GM21576 (cell line): ENCODE data around the gene CYB561A3.
A peak's percentile ranks its signal among the peaks of the same experiment; 100 is the strongest.

Experiments
- ATAC-seq: cut with Tn5 transposase; IDR thresholded peaks from one replicate; pipeline ENCODE4 v1.9.1; 2021; ENCODE audit warnings: mild to moderate bottlenecking, moderate library complexity; ENCODE audit not compliant: unreplicated experiment

CYB561A3 gene

GRCh38 chr11:61369372-61370348 lies 8.0 kb upstream of the CYB561A3 start:
- ATAC-seq: no peak

GRCh38 chr11:61368646-61369045 lies 7.0 kb upstream of the CYB561A3 start:
- ATAC-seq: no peak

DNA sequence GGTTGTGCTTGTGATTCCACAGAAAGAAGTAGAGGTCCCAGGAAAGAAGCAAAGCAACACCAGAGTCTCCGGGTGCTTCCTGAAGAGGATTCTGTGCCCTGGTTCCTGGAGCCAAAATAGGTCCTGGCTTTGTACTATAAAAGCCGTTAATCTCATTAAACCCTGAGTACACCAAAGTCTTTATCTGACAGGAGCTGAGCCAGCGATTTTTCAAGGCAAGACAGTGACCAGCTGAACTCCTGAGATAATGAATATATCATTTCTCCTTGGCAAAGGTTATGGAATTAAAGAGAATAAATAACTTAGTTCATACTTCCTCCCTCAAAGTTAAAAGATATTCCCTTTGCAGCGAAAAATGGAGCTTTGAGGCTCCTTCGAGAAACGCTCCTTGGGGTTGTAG lies 5.7 kb upstream of the CYB561A3 start:
- ATAC-seq: no peak

GRCh38 chr11:61364012-61364675 lies 2.5 kb upstream of the CYB561A3 start:
- ATAC-seq: no peak

GRCh38 chr11:61362542-61362875 lies 827 bp upstream of the CYB561A3 start:
- ATAC-seq: no peak

DNA sequence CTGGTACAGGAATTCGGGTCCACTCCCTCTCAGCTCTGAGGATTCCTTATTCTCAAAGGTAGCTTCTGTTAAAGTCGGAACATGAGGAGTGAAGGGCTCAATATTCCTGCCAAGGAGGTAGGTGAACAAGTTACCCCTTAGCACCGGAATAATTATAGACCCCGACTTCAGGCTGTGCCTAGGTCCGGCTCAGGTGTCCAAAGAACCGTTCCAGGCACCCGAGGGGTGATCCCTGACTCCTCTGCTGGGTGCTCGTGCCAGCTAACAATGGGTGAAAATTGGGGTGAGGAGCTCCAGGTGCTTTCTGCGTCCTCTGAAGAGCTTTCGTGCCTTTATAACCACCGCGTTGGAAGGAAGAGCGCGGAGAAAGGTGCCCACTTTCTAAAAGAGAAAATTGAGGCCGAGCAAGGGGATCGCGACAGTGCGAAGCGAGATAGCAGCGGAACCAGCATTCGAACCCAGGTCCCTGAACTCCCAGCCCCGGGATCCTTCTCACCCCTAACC lies 393 bp downstream of the CYB561A3 start:
- ATAC-seq: no peak

DNA sequence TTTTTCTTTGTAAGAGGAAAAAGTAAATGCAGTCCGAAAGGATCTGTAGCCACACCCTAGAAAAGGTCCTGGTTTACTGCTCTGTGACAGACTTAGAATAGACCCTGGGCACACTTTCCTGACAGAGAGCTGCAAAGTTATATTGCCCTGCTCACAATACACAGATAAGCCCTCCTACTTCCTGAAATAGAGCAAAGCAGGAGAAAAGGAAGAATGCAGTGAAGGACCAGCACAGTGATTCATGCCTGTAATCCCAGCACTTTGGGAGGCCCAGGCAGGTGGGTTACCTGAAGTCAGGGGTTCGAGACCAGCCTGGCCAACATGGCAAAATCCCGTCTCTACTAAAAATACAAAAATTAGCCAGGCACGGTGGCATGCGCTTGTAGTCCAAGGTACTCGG lies 2.2 kb downstream of the CYB561A3 start:
- no peak for ATAC-seq

DNA sequence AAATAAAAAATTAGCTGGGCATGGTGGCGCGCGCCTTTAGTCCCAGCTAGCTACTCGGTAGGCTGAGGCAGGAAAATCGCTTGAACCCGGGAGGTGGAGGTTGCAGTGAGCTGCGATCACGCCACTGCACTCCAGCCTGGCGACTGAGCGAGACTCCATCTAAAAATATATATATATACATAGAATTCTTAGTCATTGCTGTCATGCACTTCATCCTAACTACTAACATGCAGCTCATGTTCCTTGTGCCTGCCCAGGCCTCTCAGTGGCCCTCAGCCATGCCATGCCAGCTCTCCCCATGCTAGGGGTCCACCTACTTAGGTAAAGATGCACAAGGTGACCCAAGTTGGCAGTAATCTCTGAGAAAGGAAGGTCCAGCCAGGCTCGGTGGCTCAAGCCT lies 3.1 kb downstream of the CYB561A3 start:
- ATAC-seq: no peak

GRCh38 chr11:61357894-61358239 lies 3.8 kb downstream of the CYB561A3 start:
- no peak for ATAC-seq

DNA sequence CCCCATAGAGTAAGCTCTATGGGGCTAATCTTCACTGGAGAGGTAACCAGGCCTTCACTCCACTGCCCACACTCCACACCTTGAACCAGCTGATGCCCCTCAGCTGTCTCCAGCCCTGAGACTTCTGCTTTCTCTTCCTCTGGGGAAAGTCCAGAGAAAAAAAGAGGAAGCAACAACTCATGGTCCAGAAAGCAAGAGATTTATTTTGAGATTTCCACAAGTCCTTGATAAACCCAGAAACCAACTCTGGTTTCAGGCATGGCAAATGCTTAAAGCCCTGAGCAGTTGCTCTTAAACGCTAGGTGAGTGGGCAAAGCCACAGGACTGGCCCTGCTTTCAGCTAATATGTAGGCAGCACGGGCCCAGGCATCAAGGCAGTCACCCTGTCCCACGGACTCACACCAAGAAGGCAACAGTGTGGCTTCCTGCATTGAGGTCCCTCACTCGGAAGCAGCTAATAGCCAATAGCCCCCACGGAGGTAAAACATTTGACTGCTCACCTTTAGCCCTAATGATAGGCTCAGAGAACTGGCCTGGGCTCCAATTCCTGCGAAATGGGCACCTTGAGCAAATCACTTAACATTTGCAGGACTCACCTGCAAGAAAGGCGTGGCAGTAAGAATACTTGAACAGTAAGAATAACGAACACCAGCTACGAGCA lies 4.3 kb downstream of the CYB561A3 start:
- ATAC-seq: peak; percentile 38

DNA sequence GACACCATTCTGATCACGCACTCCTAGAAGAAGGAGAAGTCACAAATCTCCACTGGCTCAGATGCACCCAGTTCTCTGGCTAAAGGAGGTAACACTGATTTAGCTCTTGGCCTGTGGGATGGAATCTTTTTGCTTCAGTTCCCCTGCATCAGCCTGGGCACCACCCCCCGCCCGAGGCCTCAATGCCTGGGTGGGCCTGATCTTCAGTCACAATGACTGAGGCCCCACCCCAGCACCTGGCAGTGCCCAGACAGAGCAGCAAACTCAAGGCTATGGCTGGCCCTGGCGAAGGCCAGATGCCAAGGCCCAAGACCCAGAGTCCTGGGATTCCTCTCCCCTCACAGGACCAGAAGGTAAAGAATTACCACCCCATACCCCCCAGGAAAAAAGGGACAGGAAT lies 5.0 kb downstream of the CYB561A3 start:
- no peak for ATAC-seq

GRCh38 chr11:61354208-61354607 lies 7.5 kb downstream of the CYB561A3 start:
- no peak for ATAC-seq

- no peak for ATAC-seq
Observed at GRCh38 chr11:61353131-61354067, 8.3 kb downstream of the CYB561A3 start.

DNA sequence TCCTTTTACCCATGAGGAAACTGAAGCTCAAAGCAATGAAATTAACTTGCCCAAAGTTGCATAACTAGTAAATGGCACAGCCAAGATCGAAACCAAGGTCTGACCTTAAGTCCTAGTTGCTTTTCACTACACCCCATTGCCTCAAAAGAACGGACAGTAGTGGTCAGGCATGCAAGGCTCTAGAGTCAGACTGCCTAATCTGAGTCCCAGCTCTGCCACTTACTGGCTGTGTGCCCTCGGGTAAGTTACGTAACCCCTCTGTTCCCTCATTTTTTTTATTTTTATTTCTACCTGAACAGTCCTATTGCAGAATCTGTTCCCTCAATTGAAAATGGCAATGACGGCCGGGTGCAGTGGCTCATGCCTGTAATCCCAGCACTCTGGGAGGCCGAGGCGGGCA lies 9.6 kb downstream of the CYB561A3 start:
- ATAC-seq: no peak

- ATAC-seq: no peak
Observed at GRCh38 chr11:61350803-61351202, 10.9 kb downstream of the CYB561A3 start.

DNA sequence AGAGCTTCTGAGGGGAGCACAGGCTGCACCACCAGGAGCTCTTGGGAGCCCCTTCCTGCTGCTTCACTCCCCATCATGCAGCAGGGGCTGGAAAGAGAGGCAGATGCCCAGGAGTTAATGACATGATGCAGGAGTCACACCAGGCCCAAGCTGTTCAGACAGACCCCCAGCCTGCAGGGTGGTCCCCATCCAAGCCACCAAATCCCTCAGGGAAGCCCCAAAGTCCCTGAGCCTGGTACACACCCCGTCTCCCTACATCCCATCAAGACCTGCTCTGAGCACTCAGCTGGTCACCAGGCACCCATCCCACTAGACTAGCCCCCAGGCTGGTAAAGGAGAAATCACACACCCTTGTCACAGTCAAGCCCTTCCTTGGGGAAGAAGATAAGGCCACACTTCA lies 11.3 kb downstream of the CYB561A3 start:
- no peak for ATAC-seq

DNA sequence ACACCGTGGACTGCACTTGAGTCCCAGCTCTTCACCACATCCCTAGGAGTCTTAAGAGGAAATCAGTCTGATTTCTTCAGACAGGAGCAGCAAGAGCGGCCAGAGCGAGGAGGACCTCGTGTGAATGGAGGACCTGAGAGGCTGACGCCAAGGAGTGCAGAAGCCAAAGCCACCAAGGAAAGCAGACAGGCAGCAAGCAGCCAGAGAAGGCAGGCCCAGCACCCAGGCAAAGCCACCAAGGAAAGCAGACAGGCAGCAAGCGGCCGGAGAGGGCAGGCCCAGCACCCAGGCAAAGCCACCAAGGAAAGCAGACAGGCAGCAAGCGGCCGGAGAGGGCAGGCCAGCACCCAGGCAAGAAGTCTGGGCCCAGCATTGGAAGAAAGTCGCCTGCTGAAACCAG lies 11.8 kb downstream of the CYB561A3 start:
- ATAC-seq: no peak

DNA sequence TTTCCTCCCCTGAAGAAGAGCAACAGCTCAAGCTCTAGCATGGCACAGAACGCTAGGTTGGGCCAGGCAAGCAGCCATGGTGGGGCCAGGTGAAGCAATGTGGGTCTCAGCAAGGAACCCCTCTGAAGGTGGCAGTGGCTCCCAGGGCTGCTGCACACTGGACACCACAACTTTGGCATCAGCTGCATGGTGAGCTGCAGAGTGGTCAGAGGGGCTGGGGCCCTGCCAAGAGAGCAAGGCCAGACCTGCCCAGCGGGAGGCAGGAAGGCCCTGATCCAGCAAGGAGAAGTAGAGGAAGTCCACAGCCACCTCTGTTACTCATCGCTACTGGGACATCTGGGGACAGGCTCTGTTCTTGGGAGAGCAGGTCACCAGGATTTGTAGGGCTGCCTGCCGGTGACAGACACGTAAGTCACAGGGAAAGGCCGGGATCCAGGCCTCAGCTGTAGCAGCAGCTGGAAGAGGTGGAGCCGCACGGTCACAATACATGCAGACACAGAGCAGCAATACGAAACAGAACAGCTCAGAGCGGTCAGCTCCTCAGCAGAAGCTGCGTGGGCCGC lies 12.4 kb downstream of the CYB561A3 start:
- ATAC-seq: no peak

- ATAC-seq: no peak
Observed at GRCh38 chr11:61347916-61348461, 13.7 kb downstream of the CYB561A3 start.
